RWPE1 (cell line): ENCODE data around the gene KIRREL3.

Source experiments
- CTCF ChIA-PET: fragments of 350-600 bp; sonication (Branson Sonifier 250); formaldehyde crosslinking; extraction: SDS; loops from one replicate; lab custom pipeline; 2021; lab: Yijun Ruan, JAX
- POLR2A ChIA-PET: fragments of 400-600 bp; formaldehyde crosslinking; extraction: SDS; loops from one replicate; lab custom pipeline; 2020; ENCODE audit warnings: antibody characterized with exemption; ENCODE audit not compliant: low non-redundant PET; lab: Yijun Ruan, JAX
- DNase-seq: peaks from one replicate; pipeline ENCODE4 v3.0.0; 2012; ENCODE audit warnings: low spot score
- H3K27ac ChIP-seq: fragments of 450-650 bp; 2 replicates; pipeline ENCODE4 v1.5.1; 2017
- TF ChIP-seq, protein P1 (sequence below): fragments of 450-650 bp; conservative IDR thresholded peaks from 2 replicates; pipeline ENCODE4 v1.5.1; 2017; ENCODE audit warnings: low read depth, mild to moderate bottlenecking

The KIRREL3 gene

DNA sequence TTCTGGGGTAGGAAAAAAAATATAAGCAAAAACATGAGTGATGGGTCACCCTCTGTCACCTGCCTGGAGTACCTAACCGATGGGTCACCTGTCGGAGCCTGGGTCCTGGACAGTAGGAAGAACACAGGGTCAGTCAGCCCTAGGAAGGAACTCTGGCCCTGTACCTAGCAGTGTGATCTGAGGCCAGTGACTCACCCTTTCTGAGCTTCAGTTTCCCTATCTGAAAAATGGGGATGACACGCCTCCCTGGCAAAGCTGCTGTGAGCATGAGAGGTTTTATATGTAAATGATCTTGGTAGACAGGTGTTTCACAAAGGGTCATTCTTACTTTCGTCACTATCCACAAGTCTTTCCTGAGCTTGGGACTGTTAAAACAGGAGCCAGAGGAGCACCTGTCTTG is 463.1 kb downstream of the KIRREL3 start:
- no peak overlapping the region for H3K27ac ChIP-seq
- POLR2A ChIA-PET: no interaction called here

DNA sequence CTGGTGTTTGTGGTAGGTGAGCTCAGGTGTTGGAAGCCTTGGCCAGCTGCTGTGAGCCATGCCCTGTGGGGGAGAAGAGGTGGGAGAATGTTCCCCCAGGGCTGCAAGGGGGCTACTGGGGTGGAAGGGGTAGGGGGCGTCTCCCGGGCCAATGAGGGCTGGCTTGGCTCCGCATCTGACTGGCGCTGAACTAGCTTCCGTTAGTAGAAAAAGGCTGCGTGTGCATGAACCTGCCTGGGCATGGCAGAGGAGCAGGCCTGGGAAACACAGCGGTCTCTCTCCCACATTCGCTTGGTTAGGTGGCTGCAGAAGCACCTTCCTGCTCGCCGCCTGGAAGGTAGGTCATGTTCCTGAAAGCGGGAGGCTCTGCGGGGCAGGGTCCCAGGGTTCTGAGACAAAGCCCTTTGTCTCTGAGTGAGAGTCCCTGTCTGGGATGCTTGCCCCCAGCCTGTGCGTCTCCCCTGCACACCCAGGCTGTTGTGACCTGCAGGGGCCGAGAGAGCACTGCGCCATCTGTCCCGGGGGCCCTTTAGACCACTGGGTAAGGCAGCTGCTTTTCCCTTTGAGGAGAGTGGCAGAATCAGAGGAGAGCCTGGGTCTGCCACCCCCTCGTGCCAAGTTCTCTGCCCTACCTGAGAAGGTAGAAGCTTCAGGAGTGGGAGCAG is 466.3 kb downstream of the KIRREL3 start:
- ChIA-PET CTCF (interaction anchor here (0.5 kb wide), 1 partner anchor 1084 kb away, joined by 3 read pairs; no protein-coding TSS in a partner anchor), POLR2A (no interaction called here)
- TF ChIP-seq, protein P1, sequence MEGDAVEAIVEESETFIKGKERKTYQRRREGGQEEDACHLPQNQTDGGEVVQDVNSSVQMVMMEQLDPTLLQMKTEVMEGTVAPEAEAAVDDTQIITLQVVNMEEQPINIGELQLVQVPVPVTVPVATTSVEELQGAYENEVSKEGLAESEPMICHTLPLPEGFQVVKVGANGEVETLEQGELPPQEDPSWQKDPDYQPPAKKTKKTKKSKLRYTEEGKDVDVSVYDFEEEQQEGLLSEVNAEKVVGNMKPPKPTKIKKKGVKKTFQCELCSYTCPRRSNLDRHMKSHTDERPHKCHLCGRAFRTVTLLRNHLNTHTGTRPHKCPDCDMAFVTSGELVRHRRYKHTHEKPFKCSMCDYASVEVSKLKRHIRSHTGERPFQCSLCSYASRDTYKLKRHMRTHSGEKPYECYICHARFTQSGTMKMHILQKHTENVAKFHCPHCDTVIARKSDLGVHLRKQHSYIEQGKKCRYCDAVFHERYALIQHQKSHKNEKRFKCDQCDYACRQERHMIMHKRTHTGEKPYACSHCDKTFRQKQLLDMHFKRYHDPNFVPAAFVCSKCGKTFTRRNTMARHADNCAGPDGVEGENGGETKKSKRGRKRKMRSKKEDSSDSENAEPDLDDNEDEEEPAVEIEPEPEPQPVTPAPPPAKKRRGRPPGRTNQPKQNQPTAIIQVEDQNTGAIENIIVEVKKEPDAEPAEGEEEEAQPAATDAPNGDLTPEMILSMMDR: no peak
- H3K27ac ChIP-seq: no peak overlapping the region
- DNase-seq: no peak

More for the DNA sequence above, 463.1 kb downstream of the KIRREL3 start:
- CTCF ChIA-PET: no interaction called here
- TF ChIP-seq, protein P1: no peak
- DNase-seq: no peak

DNA sequence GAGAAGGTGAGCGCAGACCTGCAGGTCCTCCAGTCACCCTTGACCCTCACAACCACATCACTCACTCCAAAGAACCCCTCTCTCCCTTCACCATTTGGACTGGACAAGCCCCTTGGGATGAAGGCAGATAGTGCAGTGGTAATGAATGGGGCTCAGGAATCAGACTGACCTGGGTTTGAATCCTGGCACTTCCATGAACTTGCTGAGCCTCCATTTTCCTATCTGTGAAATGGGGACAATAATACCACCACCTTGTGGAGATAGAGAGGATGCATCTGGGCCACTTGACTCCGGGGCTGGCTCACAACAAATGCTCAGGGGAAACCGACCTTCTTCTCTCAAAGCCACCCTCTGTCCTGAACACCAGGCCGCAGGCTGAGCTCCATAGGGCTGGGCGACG is 467.0 kb downstream of the KIRREL3 start:
- CTCF ChIA-PET: no interaction called here
- no peak for DNase-seq
- POLR2A ChIA-PET: no interaction called here
- TF ChIP-seq, protein P1: no peak
- no peak overlapping the region for H3K27ac ChIP-seq

DNA sequence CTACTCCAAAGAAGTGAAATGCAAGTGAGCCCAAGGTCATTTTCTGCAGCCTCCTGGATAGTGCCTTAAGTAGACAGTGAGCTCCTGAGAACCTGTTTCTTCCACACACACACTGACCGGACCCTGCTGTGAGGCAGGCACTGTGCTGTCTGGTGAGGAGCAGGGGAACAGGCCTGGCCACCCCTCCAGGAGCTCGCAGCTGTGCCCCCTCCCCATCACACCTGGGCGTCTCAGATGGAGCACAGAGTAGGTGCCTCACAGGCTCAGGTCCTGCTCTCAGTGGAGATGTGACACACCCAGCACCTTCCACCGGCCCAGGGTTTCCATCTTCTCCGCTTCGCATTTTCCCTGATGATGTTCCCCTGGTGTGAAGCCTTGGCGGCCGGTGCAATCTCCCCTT is 470.2 kb downstream of the KIRREL3 start:
- ChIA-PET CTCF (interaction anchor here (0.7 kb wide), 1 partner anchor 11 kb away, joined by 3 read pairs; no protein-coding TSS in a partner anchor), POLR2A (no interaction called here)
- TF ChIP-seq, protein P1: no peak
- no peak for DNase-seq
- H3K27ac ChIP-seq: no peak overlapping the region

DNA sequence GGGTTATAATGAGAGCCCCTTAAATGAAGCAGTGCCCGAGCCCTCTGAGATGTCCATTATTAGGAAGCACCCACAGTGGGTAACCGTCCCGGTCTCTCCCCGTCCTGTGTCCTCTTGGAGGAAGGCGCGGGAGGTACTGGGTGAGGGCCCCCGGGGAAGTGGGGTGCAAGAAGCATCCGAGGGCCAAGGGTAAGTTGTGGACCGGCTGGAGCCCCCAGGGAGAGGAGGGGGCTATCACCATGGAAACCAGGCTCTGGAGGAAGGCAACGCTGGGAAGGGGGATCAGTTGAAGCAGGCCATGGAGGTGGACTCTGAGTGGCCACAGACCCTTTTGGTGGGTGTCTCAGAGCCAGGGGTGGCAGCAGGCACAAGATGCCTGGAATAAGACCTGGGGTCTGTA is 471.5 kb downstream of the KIRREL3 start:
- TF ChIP-seq, protein P1: no peak
- H3K27ac ChIP-seq: no peak overlapping the region
- CTCF ChIA-PET: no interaction called here
- POLR2A ChIA-PET: no interaction called here
- no peak for DNase-seq

DNA sequence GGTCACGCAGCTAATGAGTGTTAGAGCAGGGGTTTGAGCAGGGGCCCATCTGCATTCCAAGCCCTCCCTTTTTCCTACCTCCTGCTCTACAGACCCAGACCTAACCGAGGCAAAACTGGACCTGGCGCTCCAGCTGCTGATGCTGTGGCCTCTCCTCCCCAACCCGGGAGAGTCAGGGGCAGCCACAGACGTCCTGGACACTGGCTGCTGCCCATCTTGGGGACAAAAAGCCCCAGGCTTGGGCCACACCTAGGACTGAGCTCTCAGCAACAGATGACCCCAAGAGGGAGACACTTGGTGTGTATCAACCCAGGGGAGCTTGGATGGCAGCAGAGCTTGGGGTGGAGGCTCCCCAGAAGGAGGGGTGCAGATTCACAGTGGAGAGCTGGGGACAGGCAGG is 472.5 kb downstream of the KIRREL3 start:
- TF ChIP-seq, protein P1: no peak
- ChIA-PET CTCF (interaction anchor here (0.6 kb wide), 1 partner anchor 18 kb away, joined by 3 read pairs; no protein-coding TSS in a partner anchor), POLR2A (no interaction called here)
- no peak overlapping the region for H3K27ac ChIP-seq
- no peak for DNase-seq
